Esophagus squamous epithelium (tissue), 5 donors: ENCODE results near the gene KHSRP. TPM values are rescaled to one million over a fixed set of nuclear protein-coding genes. Genes with fewer than 3 reads are reported as not detected.
"Not testable (repeated sequence)": the region's sequence is repeated elsewhere in the genome, so short reads cannot be mapped to it uniquely, and the experiment has no call there.

ENCODE experiments used
- DNase-seq: peaks from one replicate; lab custom pipeline; 2025; lab: John Stamatoyannopoulos, UW
- H3K27ac ChIP-seq, 4 donors: fragments of 200-600 bp; sonication (generic); one replicate each; pipeline ENCODE4 v1.5.1; 2016 to 2019; ENCODE audit warnings: mild to moderate bottlenecking in 1 of 4
- H3K27me3 ChIP-seq, 4 donors: fragments of 200-600 bp; sonication (generic); 1 replicate in 3 of 4; 2 replicates in 1 of 4; pipeline versions ENCODE4 v1.5.1 to v1.6.0; 2017 to 2021; ENCODE audit warnings: antibody characterized with exemption in 1 of 4
- H3K36me3 ChIP-seq, 3 donors: fragments of 200-600 bp; sonication (generic); one replicate each; pipeline ENCODE4 v1.5.1; 2016 to 2019
- H3K4me1 ChIP-seq, 3 donors: fragments of 200-600 bp; sonication (generic); one replicate each; pipeline ENCODE4 v1.5.1; 2017 to 2019
- H3K4me3 ChIP-seq, 4 donors: fragments of 200-600 bp; sonication (generic); 1 replicate in 3 of 4; 2 replicates in 1 of 4; pipeline ENCODE4 v1.5.1; 2016 to 2019; ENCODE audit warnings: mild to moderate bottlenecking in 2 of 4, moderate library complexity in 1 of 4
- H3K9me3 ChIP-seq, 3 donors: fragments of 200-600 bp; sonication (generic); one replicate each; pipeline ENCODE4 v1.5.1; 2016 to 2019
- CTCF ChIP-seq, 6 experiments: fragments of 450-650 bp in 4 of 6; fragments of 200-600 bp in 2 of 6; sonication (generic) in 2 of 6; IDR thresholded peaks; one replicate each; pipeline ENCODE4 v1.5.1; 2016 to 2019; ENCODE audit warnings: antibody characterized with exemption in 6 of 6, mild to moderate bottlenecking in 4 of 6, moderate library complexity in 4 of 6
- POLR2A ChIP-seq, 4 donors: fragments of 450-650 bp; IDR thresholded peaks; one replicate each; pipeline ENCODE4 v1.6.1; 2017; ENCODE audit warnings: antibody characterized with exemption in 4 of 4, mild to moderate bottlenecking in 4 of 4, moderate library complexity in 3 of 4
- WGBS, 2 donors: methylation state at CpG; one replicate each; pipeline ENCODE4 v1.1.5; 2018; 5-methylcytosine and 5-hydroxymethylcytosine counted together
- intact Hi-C: fragments of 100-400 bp; cut with DNase I; formaldehyde crosslinking; loops from one replicate; pipeline ENCODE4 v1.15.0; 2022
- total RNA-seq, 4 donors: library from RNA; depleted of rRNA; stranded (reverse); fragments of >200 nt; gene quantifications; one replicate each; pipeline ENCODE4 v1.1.0, GENCODE V29; 2016
- donor health status: DM: yes; HTN: yes; CAD: no.

The KHSRP gene
- total RNA-seq, 4 donors from 2014 or later, result 111 to 158 (median 125) TPM

- no peaks in the 10 kb centered on the region for H3K4me1 ChIP-seq
- intact Hi-C loops, result no loop called here
- no peaks in the 10 kb centered on the region for H3K9me3 ChIP-seq
- no peak within 1 kb of the TSS for H3K27ac ChIP-seq
- 86% methylated on average over 9 to 10 of the region's 10 CpGs for WGBS, 2 donors
- DNase-seq, result no peak
- no peak within 1 kb of the TSS for H3K4me3 ChIP-seq
- no peak for TF ChIP-seq POLR2A (IDR thresholded peaks at IDR 0.05)
- TF ChIP-seq CTCF (IDR thresholded peaks at IDR 0.05), result no peak
- H3K36me3 ChIP-seq, result no peaks in the 10 kb centered on the region
- H3K27me3 ChIP-seq, result no peaks in the 10 kb centered on the region
Measured at GRCh38 chr19:6433663-6434062, 9.1 kb upstream of the KHSRP start, which contains the start of gene SLC25A41. SLC25A41 (minus strand) TSS chr19:6433763; CDS start chr19:6433693, 70 bp downstream.

- TF ChIP-seq CTCF (IDR thresholded peaks at IDR 0.05) (no peak), POLR2A (IDR thresholded peaks at IDR 0.05) (no peak)
- intact Hi-C loops, result no loop called here
- 76 to 100% methylated on average over 2 to 4 of the region's 11 CpGs for WGBS, 2 donors
- no peak for DNase-seq
- Histone ChIP-seq H3K36me3 (no peaks in the 10 kb centered on the region), H3K4me1 (no peaks in the 10 kb centered on the region), H3K9me3 (no peaks in the 10 kb centered on the region), H3K4me3 (no peak overlapping the region), H3K27ac (no peak overlapping the region), H3K27me3 (no peaks in the 10 kb centered on the region)
Measured at GRCh38 chr19:6433165-6433564, 8.6 kb upstream of the KHSRP start.

- 74 to 88% methylated on average over 5 to 11 of the region's 11 CpGs for WGBS, 2 donors
- Histone ChIP-seq H3K4me3 (no peak overlapping the region), H3K36me3 (no peaks in the 10 kb centered on the region), H3K27ac (no peak overlapping the region), H3K9me3 (no peaks in the 10 kb centered on the region), H3K4me1 (no peaks in the 10 kb centered on the region), H3K27me3 (no peaks in the 10 kb centered on the region)
- intact Hi-C loops, result no loop called here
- no peak for DNase-seq
- TF ChIP-seq CTCF (IDR thresholded peaks at IDR 0.05) (no peak), POLR2A (IDR thresholded peaks at IDR 0.05) (no peak)
Measured at GRCh38 chr19:6431891-6432290, 7.3 kb upstream of the KHSRP start.

- Histone ChIP-seq H3K27ac (no peak overlapping the region), H3K4me3 (no peak overlapping the region), H3K9me3 (no peaks in the 10 kb centered on the region), H3K27me3 (no peaks in the 10 kb centered on the region), H3K36me3 (no peaks in the 10 kb centered on the region), H3K4me1 (peaks cover 0 to 8% (median 0%) of the 10 kb centered on the region in 3 donors)
- 48 to 59% methylated on average over 11 to 20 of the region's 20 CpGs for WGBS, 2 donors
- TF ChIP-seq POLR2A (IDR thresholded peaks at IDR 0.05) (no peak), CTCF (IDR thresholded peaks at IDR 0.05) (no peak)
- intact Hi-C loops, result no loop called here
- no peak for DNase-seq
Measured at GRCh38 chr19:6429419-6430221, 5.0 kb upstream of the KHSRP start.

- DNase-seq, H3K27me3 ChIP-seq, H3K36me3 ChIP-seq, intact Hi-C loops, H3K4me1 ChIP-seq, H3K27ac ChIP-seq, H3K9me3 ChIP-seq, H3K4me3 ChIP-seq: not testable (repeated sequence)
- WGBS, 2 donors, result 77 to 79% methylated on average over 2 of the region's 2 CpGs
Measured at GRCh38 chr19:6428692-6429418, 4.2 kb upstream of the KHSRP start.
